Measurements from ENCODE around the gene SUMO2. TPM values are rescaled to one million over a fixed set of nuclear protein-coding genes. Genes with fewer than 3 reads are reported as not detected.

Gene SUMO2
- total RNA-seq, 1 experiment from 2014 or later = 650 TPM

GRCh38 chr17:75154195-75155106, 28.3 kb downstream of the SUMO2 start, which contains the start of gene JPT1:
Gene JPT1, minus strand, starts transcription at chr17:75154512. Its CDS starts 115 bp downstream, at chr17:75154397.
- H3K27me3 Mint-ChIP-seq (ENCODE audit: low read depth) = peaks cover 3% of the 10 kb centered on the region; the same call in 1 of the 2 replicates
- peak; percentile 99 for DNase-seq (ENCODE audit: low spot score)
- H3K9me3 Mint-ChIP-seq = no peaks in the 10 kb centered on the region
- H3K4me3 Mint-ChIP-seq = peak within 1 kb of the TSS; percentile 97
- peak within 1 kb of the TSS; percentile 94 for H3K27ac Mint-ChIP-seq
- H3K36me3 Mint-ChIP-seq = peaks cover 10% of the 10 kb centered on the region
- ChIA-PET POLR2A (interaction anchor here (0.6 to 1.5 kb wide), 8 partner anchors 12 to 67 kb away, joined by 3 to 9 read pairs (median 4); partner anchors contain the start of genes NUP85 and SLC16A5), CTCF (interaction anchor here (0.5 to 2.3 kb wide), 10 partner anchors 17 to 770 kb away, joined by 3 to 18 read pairs (median 5); partner anchors contain the start of genes MIF4GD and NT5C)
- peak; percentile 96 for ATAC-seq
- peaks cover 47% of the 10 kb centered on the region for H3K4me1 Mint-ChIP-seq
- no peak for TF ChIP-seq OVOL2 (CRISPR knock-in tag; IDR thresholded peaks at IDR 0.05; ENCODE audit: borderline replicate concordance)
- no peak for TF ChIP-seq ZBTB21 (CRISPR knock-in tag; IDR thresholded peaks at IDR 0.05; ENCODE audit: borderline replicate concordance)
- TF ChIP-seq ZNF671 (CRISPR knock-in tag; IDR thresholded peaks at IDR 0.05) = no peak; the same call in 1 of the 2 replicates
- TF ChIP-seq CREB1 (CRISPR knock-in tag; IDR thresholded peaks at IDR 0.05) = no peak
- TF ChIP-seq NFE2L1 (CRISPR knock-in tag; IDR thresholded peaks at IDR 0.05) = 0 out of 2 replicates have a peak, but pooled peaks have one; percentile 38
- TF ChIP-seq TCF7 (CRISPR knock-in tag; IDR thresholded peaks at IDR 0.05; ENCODE audit: low read depth) = no peak
- TF ChIP-seq CDX4 (CRISPR knock-in tag; IDR thresholded peaks at IDR 0.05; ENCODE audit: borderline replicate concordance) = peak; percentile 78; the same call in 1 of the 2 replicates
- no peak for TF ChIP-seq ZNF396 (CRISPR knock-in tag; IDR thresholded peaks at IDR 0.05; ENCODE audit: borderline replicate concordance)
- peak; percentile 83 for TF ChIP-seq ZMAT4 (CRISPR knock-in tag; IDR thresholded peaks at IDR 0.05)
- peak; percentile 60; the same call in 1 of the 2 replicates for TF ChIP-seq IRF1 (CRISPR knock-in tag; IDR thresholded peaks at IDR 0.05)
- no peak for TF ChIP-seq IRF2 (CRISPR knock-in tag; IDR thresholded peaks at IDR 0.05; ENCODE audit: borderline replicate concordance, low read depth)
- TF ChIP-seq ZNF232 (CRISPR knock-in tag; IDR thresholded peaks at IDR 0.05) = no peak
- no peak for TF ChIP-seq ZNF423 (CRISPR knock-in tag; IDR thresholded peaks at IDR 0.05)
- TF ChIP-seq ZNF317 (CRISPR knock-in tag; IDR thresholded peaks at IDR 0.05; ENCODE audit: borderline replicate concordance, low read depth) = peak; percentile 34; the same call in 1 of the 2 replicates
- TF ChIP-seq CREM (CRISPR knock-in tag; IDR thresholded peaks at IDR 0.05) = no peak; the same call in 1 of the 2 replicates
- TF ChIP-seq AR (CRISPR knock-in tag; IDR thresholded peaks at IDR 0.05) = 0 out of 2 replicates have a peak, but pooled peaks have one; percentile 33
- no peak for TF ChIP-seq ZNF425 (CRISPR knock-in tag; conservative IDR thresholded peaks at IDR 0.05)
- TF ChIP-seq AFF4 (CRISPR knock-in tag; IDR thresholded peaks at IDR 0.05; ENCODE audit: borderline replicate concordance) = no peak
- TF ChIP-seq ATF2 (CRISPR knock-in tag; IDR thresholded peaks at IDR 0.05; ENCODE audit: borderline replicate concordance, low read depth) = no peak
- 0 out of 2 replicates have a peak, but pooled peaks have one; percentile 44 for TF ChIP-seq FOXP4 (CRISPR knock-in tag; IDR thresholded peaks at IDR 0.05)
